Activated T-cell treated with anti-CD3 and anti-CD28 coated beads, Interleukin-2, amount 50 U/mL, for 4 hours (primary cell): ENCODE results near the gene CPNE7. TPM values are rescaled to one million over a fixed set of nuclear protein-coding genes. Genes with fewer than 3 reads are reported as not detected.
A peak's percentile ranks its signal among the peaks of the same experiment; 100 is the strongest.
"Not testable (repeated sequence)": the region's sequence is repeated elsewhere in the genome, so short reads cannot be mapped to it uniquely, and the experiment has no call there.

ENCODE experiments used
- ATAC-seq, 2 donors: fragments of 200-7000 bp; cut with Tn5 transposase; one replicate each; pipeline ENCODE4 v1.10.0; 2021
- DNase-seq: peaks from one replicate; pipeline ENCODE4 v3.0.0-alpha.2; 2020
- H3K27me3 Mint-ChIP-seq: one replicate; pipeline ENCODE4 v1.8.0; 2021; ENCODE audit warnings: low read depth, mixed read lengths
- H3K36me3 Mint-ChIP-seq: one replicate; pipeline ENCODE4 v1.8.0; 2022; ENCODE audit warnings: mixed read lengths; ENCODE audit not compliant: insufficient read depth
- H3K4me1 Mint-ChIP-seq: one replicate; pipeline ENCODE4 v1.8.0; 2021; ENCODE audit warnings: low read depth, mixed read lengths
- H3K4me3 Mint-ChIP-seq: one replicate; pipeline ENCODE4 v1.8.0; 2021; ENCODE audit warnings: mild to moderate bottlenecking, moderate library complexity, mixed read lengths
- H3K9me3 Mint-ChIP-seq: one replicate; pipeline ENCODE4 v1.8.0; 2021; ENCODE audit warnings: mixed read lengths
- total RNA-seq, 3 donors: library from RNA; stranded (reverse); gene quantifications; one replicate each; pipeline ENCODE4 v1.2.1, GENCODE V29; 2021

CPNE7 gene
- total RNA-seq, 3 donors from 2014 or later = 18.0 to 19.5 (median 19.1) TPM

GRCh38 chr16:89579351-89579750 lies 3.8 kb downstream of the CPNE7 start:
- Mint-ChIP-seq H3K4me3 (no peak overlapping the region), H3K4me1 (peaks cover 2% of the 10 kb centered on the region), H3K27me3 (peaks cover 4% of the 10 kb centered on the region), H3K36me3 (no peaks in the 10 kb centered on the region), H3K9me3 (no peaks in the 10 kb centered on the region)
- DNase-seq (no peak), ATAC-seq (no peak)

GRCh38 chr16:89581045-89581695 lies 5.6 kb downstream of the CPNE7 start:
- no peak for ATAC-seq
- Mint-ChIP-seq H3K4me3 (no peak overlapping the region), H3K4me1 (no peaks in the 10 kb centered on the region), H3K36me3 (no peaks in the 10 kb centered on the region), H3K27me3 (peaks cover 1% of the 10 kb centered on the region), H3K9me3 (no peaks in the 10 kb centered on the region)
- no peak for DNase-seq

- no peaks in the 10 kb centered on the region for H3K9me3 Mint-ChIP-seq
- H3K4me1 Mint-ChIP-seq = no peaks in the 10 kb centered on the region
- peaks cover 1% of the 10 kb centered on the region for H3K27me3 Mint-ChIP-seq
- ATAC-seq = no peak
- H3K36me3 Mint-ChIP-seq = no peaks in the 10 kb centered on the region
- H3K4me3 Mint-ChIP-seq = no peak overlapping the region
- no peak for DNase-seq
Measured at GRCh38 chr16:89581861-89582563, 6.5 kb downstream of the CPNE7 start.

- no peaks in the 10 kb centered on the region for H3K4me1 Mint-ChIP-seq
- H3K4me3 Mint-ChIP-seq = no peak overlapping the region
- no peak for DNase-seq
- no peaks in the 10 kb centered on the region for H3K9me3 Mint-ChIP-seq
- H3K36me3 Mint-ChIP-seq = no peaks in the 10 kb centered on the region
- no peak for ATAC-seq
- H3K27me3 Mint-ChIP-seq = peaks cover 1% of the 10 kb centered on the region
Measured at GRCh38 chr16:89582614-89583196, 7.1 kb downstream of the CPNE7 start.

- no peaks in the 10 kb centered on the region for H3K4me1 Mint-ChIP-seq
- DNase-seq = no peak
- no peak for ATAC-seq
- no peak overlapping the region for H3K4me3 Mint-ChIP-seq
- H3K9me3 Mint-ChIP-seq = no peaks in the 10 kb centered on the region
- no peaks in the 10 kb centered on the region for H3K36me3 Mint-ChIP-seq
- H3K27me3 Mint-ChIP-seq = peaks cover under 1% of the 10 kb centered on the region
Measured at GRCh38 chr16:89583197-89583894, 7.8 kb downstream of the CPNE7 start.

GRCh38 chr16:89583895-89584644 lies 8.5 kb downstream of the CPNE7 start:
- Mint-ChIP-seq H3K4me3 (no peak overlapping the region), H3K4me1 (no peaks in the 10 kb centered on the region), H3K9me3 (no peaks in the 10 kb centered on the region), H3K27me3 (no peaks in the 10 kb centered on the region), H3K36me3 (no peaks in the 10 kb centered on the region)
- ATAC-seq (peak in 1 of 2 donors; percentile 41), DNase-seq (no peak)

GRCh38 chr16:89584768-89585549 lies 9.4 kb downstream of the CPNE7 start:
- no peak for ATAC-seq
- Mint-ChIP-seq H3K4me1 (no peaks in the 10 kb centered on the region), H3K9me3 (no peaks in the 10 kb centered on the region), H3K4me3 (no peak overlapping the region), H3K36me3 (no peaks in the 10 kb centered on the region), H3K27me3 (no peaks in the 10 kb centered on the region)
- no peak for DNase-seq

GRCh38 chr16:89586218-89586617 lies 10.7 kb downstream of the CPNE7 start:
- Mint-ChIP-seq H3K4me3 (no peak overlapping the region), H3K27me3 (no peaks in the 10 kb centered on the region), H3K36me3 (no peaks in the 10 kb centered on the region), H3K4me1 (no peaks in the 10 kb centered on the region), H3K9me3 (no peaks in the 10 kb centered on the region)
- ATAC-seq = no peak
- DNase-seq = no peak

- H3K9me3 Mint-ChIP-seq = no peaks in the 10 kb centered on the region
- peak; percentile 31 to 42 for ATAC-seq
- no peaks in the 10 kb centered on the region for H3K4me1 Mint-ChIP-seq
- H3K36me3 Mint-ChIP-seq = no peaks in the 10 kb centered on the region
- H3K4me3 Mint-ChIP-seq = no peak overlapping the region
- no peak for DNase-seq
- no peaks in the 10 kb centered on the region for H3K27me3 Mint-ChIP-seq
Measured at GRCh38 chr16:89586853-89587252, 11.3 kb downstream of the CPNE7 start.

GRCh38 chr16:89587676-89588075 lies 12.1 kb downstream of the CPNE7 start:
- H3K27me3 Mint-ChIP-seq, ATAC-seq, H3K9me3 Mint-ChIP-seq: not testable (repeated sequence)

GRCh38 chr16:89588413-89589109 lies 13.0 kb downstream of the CPNE7 start:
- Mint-ChIP-seq H3K4me1 (peaks cover 3% of the 10 kb centered on the region), H3K9me3 (no peaks in the 10 kb centered on the region), H3K36me3 (no peaks in the 10 kb centered on the region), H3K4me3 (no peak overlapping the region), H3K27me3 (no peaks in the 10 kb centered on the region)
- DNase-seq (no peak), ATAC-seq (no peak)

More at GRCh38 chr16:89587676-89588075, 12.1 kb downstream of the CPNE7 start:
- H3K4me1 Mint-ChIP-seq, H3K36me3 Mint-ChIP-seq, DNase-seq, H3K4me3 Mint-ChIP-seq: not testable (repeated sequence)

- H3K4me3 Mint-ChIP-seq = no peak overlapping the region
- H3K9me3 Mint-ChIP-seq = no peaks in the 10 kb centered on the region
- no peaks in the 10 kb centered on the region for H3K36me3 Mint-ChIP-seq
- H3K27me3 Mint-ChIP-seq = no peaks in the 10 kb centered on the region
- peaks cover 11% of the 10 kb centered on the region for H3K4me1 Mint-ChIP-seq
- DNase-seq (no peak), ATAC-seq (no peak)
Measured at GRCh38 chr16:89589241-89589926, 13.8 kb downstream of the CPNE7 start.
